Subcutaneous abdominal adipose tissue (tissue), 5 donors: Measurements from ENCODE around the gene HTT.
A peak's percentile ranks its signal among the peaks of the same experiment; 100 is the strongest.

Experiments
- H3K27ac ChIP-seq: one replicate; pipeline ENCODE4 v1.7.0; 2013; ENCODE audit warnings: low read depth, mild to moderate bottlenecking, inconsistent platforms, low read length, moderate library complexity
- H3K27me3 ChIP-seq, 5 donors: one replicate each; pipeline ENCODE4 v1.7.0; 2013; ENCODE audit warnings: low read length in 5 of 5, inconsistent platforms in 1 of 5; ENCODE audit not compliant: control insufficient read depth in 5 of 5, insufficient read depth in 4 of 5
- H3K36me3 ChIP-seq, 5 donors: one replicate each; pipeline ENCODE4 v1.7.0; 2013; ENCODE audit warnings: low read length in 5 of 5; ENCODE audit not compliant: control insufficient read depth in 5 of 5, insufficient read depth in 5 of 5
- H3K4me1 ChIP-seq, 5 donors: one replicate each; pipeline ENCODE4 v1.7.0; 2013; ENCODE audit warnings: low read length in 5 of 5, mild to moderate bottlenecking in 3 of 5, moderate library complexity in 1 of 5; ENCODE audit not compliant: control insufficient read depth in 5 of 5, insufficient read depth in 5 of 5
- H3K4me3 ChIP-seq, 5 donors: one replicate each; pipeline ENCODE4 v1.7.0; 2013; ENCODE audit warnings: low read length in 5 of 5, low read depth in 1 of 5
- H3K9ac ChIP-seq, 5 donors: one replicate each; pipeline ENCODE4 v1.7.0; 2013; ENCODE audit warnings: low read length in 5 of 5, mild to moderate bottlenecking in 4 of 5, moderate library complexity in 3 of 5
- H3K9me3 ChIP-seq, 5 donors: one replicate each; pipeline ENCODE4 v1.7.0; 2013; ENCODE audit warnings: low read length in 5 of 5; ENCODE audit not compliant: control insufficient read depth in 5 of 5
- donor health status: healthy.
- donor health status: healthy.
- donor health status: healthy.
- donor health status: healthy.
- donor health status: healthy.

HTT gene

DNA sequence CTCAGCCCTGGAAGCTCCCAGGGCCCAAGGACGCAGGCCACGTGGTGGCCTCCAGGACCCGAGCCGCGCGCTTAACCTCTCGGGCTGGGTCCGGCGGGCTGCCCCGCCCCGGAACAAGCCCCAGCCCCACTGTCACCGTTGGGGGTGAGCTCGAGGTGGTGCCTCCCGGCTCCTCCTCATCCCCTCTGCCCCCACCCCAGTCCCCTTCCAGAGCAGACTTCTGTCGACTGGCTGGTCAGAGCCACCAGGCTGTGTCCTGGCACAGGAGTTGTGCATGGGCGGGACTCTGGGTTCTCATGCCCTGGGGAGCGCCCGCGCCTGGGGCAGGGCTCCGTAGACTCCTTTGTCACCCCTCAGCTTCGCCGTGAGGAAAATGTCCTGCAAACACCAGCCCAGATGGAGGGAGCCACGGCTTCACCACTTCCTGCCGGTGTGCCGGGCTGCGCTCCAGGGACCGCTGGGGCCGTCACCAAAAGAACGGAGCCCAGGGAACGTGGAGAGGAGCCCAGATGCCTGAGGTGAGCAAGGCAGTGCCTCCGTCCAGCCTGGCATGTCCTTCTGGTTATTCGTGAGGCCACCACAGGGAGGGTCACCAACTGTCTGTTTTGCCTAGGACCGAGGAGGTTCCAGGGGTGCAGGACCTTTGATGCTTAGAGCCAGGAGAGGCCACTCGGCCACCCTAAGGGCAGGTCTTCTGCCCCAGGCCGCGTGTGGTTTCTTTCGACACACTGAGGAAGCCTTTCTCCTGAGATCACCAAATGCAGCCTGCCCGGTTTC is 211.3 kb downstream of the HTT start:
- H3K4me1 ChIP-seq, result peaks cover 0 to 36% (median 23%) of the 10 kb centered on the region in 5 donors
- H3K36me3 ChIP-seq, result no peaks in the 10 kb centered on the region
- H3K27ac ChIP-seq, result no peak overlapping the region
- no peak overlapping the region for H3K9ac ChIP-seq
- H3K9me3 ChIP-seq, result peaks cover 0 to 4% (median 0%) of the 10 kb centered on the region in 5 donors
- peaks cover 0 to 22% (median 17%) of the 10 kb centered on the region in 5 donors for H3K27me3 ChIP-seq
- peak overlapping the region in 1 of 5 donors; percentile 37 for H3K4me3 ChIP-seq

DNA sequence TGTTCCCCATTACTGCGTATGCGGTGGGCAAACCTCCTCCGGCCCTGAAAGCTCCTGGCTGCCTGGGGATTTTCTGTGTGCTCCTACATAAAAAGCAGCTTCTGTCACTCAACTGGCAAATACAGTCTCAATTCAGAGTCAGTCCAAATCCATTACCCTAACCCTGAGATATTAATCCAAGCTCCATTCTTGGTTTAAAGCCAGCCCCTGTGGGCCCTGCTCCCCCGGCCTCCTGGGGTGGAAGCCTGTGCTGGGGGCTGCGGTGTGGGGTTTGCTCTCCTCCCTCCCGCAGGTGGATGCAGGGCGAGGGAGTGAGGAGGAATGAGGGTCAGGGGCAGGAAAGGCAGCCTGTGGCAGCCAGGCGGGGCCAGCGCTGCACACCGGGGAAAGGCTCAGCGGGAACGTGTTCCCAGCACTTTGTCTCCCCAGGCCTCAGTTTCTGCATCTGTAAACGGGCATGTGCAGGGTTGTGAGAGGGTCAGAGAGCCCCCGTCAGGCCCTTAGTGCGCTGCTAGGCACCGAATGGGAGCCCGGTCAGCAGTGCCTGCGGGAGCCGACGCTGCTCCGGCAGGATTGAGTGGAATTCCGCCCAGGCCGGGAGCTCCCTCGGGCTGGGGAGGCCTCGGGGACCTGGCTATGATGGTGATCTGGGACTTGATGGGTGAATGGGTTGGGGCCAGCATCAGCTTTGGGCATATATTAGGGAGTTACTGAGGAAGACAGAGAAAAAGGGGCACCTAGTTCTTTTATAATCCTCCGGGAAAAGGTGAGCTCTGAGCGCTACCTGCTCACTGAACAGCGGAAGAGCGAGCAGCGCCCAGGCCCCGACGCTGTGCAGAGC is 212.1 kb downstream of the HTT start:
- Histone ChIP-seq H3K4me3 (peak overlapping the region in 1 of 5 donors; percentile 16), H3K9ac (no peak overlapping the region), H3K27me3 (peaks cover 0 to 22% (median 17%) of the 10 kb centered on the region in 5 donors), H3K27ac (no peak overlapping the region), H3K4me1 (peaks cover 0 to 40% (median 28%) of the 10 kb centered on the region in 5 donors), H3K9me3 (peaks cover 0 to 4% (median 0%) of the 10 kb centered on the region in 5 donors), H3K36me3 (no peaks in the 10 kb centered on the region)

DNA sequence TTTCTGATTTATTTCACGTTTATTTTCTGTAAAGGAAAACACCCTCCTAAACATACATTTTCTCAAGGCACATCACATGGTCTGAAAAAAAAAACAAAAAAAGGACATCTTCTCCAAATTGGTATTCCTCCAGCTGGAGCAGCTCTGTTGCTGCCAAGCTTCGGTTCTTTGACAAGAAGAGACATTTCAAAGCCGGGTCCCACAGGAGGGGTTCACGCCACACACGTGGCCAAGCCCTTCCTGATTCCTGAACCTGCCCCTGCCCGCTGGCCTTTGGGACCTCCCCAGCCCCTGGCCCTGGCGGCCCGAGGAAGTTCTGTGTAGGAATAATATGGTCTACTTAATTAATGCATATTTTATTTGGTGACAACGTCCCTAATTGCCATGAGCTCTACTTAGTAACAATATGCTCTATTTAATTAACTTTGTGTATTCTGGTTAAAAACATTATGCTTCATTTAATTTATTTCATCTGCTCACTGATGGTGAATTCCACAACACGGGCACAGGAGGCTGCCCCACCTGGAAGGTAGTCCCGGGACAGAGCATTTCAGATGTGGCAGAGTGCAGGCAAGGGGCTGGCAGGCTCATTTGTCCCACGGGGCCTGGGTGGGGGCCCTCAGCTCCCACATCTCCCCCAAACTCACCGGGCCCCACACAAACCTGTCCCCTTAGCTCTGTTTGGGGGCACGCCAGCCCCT is 212.9 kb downstream of the HTT start:
- no peak overlapping the region for H3K9ac ChIP-seq
- H3K27ac ChIP-seq, result no peak overlapping the region
- peaks cover 0 to 22% (median 17%) of the 10 kb centered on the region in 5 donors for H3K27me3 ChIP-seq
- H3K36me3 ChIP-seq, result no peaks in the 10 kb centered on the region
- H3K4me1 ChIP-seq, result peaks cover 0 to 49% (median 33%) of the 10 kb centered on the region in 5 donors
- H3K9me3 ChIP-seq, result no peaks in the 10 kb centered on the region
- H3K4me3 ChIP-seq, result peak overlapping the region in 1 of 5 donors; percentile 16

DNA sequence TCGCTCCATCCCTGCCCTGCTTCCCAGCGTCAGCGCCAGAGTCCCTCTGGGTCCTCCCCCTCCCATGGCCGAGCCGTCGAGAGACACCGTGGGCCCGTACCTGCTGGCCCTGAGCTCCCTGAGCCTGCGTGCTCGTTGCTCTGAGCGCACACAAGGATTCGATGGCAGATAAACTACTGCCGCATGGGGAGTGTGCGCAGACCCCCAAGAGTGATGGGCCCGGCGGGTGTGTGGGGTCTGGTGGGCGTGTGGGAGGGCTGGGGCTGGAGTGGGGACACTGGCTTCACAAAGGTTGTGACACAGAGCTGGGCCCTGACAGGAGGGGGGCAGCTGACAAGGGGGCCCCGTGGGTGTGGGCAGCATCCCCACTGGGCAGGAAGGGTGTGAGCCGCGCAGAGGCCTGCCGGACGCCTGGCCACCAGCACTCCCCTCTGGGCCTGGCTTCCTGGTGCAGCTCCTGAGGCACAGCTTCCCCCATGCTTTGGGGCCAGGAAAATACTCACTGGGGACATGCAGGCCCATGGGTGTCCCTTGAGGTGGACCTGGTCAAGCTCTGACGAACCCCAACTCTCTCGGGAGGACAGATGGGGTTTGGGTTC is 213.6 kb downstream of the HTT start:
- peaks cover 0 to 21% (median 17%) of the 10 kb centered on the region in 5 donors for H3K27me3 ChIP-seq
- no peak overlapping the region for H3K9ac ChIP-seq
- no peak overlapping the region for H3K4me3 ChIP-seq
- no peaks in the 10 kb centered on the region for H3K36me3 ChIP-seq
- no peak overlapping the region for H3K27ac ChIP-seq
- H3K9me3 ChIP-seq, result no peaks in the 10 kb centered on the region
- peaks cover 0 to 50% (median 33%) of the 10 kb centered on the region in 5 donors for H3K4me1 ChIP-seq

DNA sequence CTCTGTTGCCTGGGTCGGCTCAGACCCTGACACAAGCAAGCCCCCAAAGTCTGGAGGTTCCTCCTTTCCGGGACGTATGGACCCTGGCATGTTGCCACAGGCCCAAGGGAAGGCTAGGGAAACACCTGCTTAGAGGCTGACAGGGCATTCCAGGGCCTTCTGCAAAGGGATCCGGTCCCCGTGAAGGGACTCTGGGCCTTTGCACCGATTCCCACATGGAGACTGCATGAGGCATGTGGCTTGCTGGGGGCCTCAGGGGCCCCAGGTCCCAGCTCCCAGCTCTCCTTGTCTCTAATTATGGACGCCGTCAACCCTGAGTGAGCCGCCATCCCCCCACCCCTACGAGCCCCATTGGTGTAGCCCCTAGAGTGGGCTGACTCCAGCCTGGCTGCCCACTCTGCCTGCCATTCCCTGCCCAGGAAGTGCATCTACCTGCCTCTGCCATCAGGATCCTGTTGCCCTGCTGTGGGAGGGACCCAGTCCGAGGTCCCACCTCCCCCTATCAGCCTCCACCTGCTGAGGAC is 214.2 kb downstream of the HTT start:
- peaks cover 0 to 53% (median 36%) of the 10 kb centered on the region in 5 donors for H3K4me1 ChIP-seq
- H3K27ac ChIP-seq, result no peak overlapping the region
- H3K9ac ChIP-seq, result no peak overlapping the region
- no peaks in the 10 kb centered on the region for H3K36me3 ChIP-seq
- H3K9me3 ChIP-seq, result no peaks in the 10 kb centered on the region
- H3K27me3 ChIP-seq, result peaks cover 0 to 21% (median 17%) of the 10 kb centered on the region in 5 donors
- H3K4me3 ChIP-seq, result no peak overlapping the region

DNA sequence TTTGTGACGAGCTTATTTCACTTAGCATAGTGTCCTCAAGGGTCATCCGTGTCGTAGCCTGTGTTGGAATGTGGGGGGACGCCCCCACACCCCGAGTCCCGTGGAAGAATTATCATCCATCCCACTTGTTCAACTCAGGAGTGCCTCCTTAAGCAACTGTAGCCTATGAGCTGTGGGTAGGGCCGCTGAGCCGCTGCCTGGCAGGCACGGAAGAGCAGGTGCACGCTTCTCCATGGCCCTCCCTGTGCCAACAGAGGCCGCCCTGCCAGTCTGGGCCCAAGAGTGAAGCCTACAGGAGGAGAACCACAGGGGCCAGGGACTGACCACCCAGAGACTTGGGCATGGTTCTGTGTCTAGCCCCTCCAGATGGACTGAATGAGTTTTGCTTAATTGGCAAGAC is 216.0 kb downstream of the HTT start:
- no peak overlapping the region for H3K9ac ChIP-seq
- no peaks in the 10 kb centered on the region for H3K36me3 ChIP-seq
- H3K4me3 ChIP-seq, result no peak overlapping the region
- no peaks in the 10 kb centered on the region for H3K9me3 ChIP-seq
- H3K27me3 ChIP-seq, result peaks cover 0 to 21% (median 13%) of the 10 kb centered on the region in 5 donors
- no peak overlapping the region for H3K27ac ChIP-seq
- peaks cover 1 to 59% (median 45%) of the 10 kb centered on the region in 5 donors for H3K4me1 ChIP-seq

DNA sequence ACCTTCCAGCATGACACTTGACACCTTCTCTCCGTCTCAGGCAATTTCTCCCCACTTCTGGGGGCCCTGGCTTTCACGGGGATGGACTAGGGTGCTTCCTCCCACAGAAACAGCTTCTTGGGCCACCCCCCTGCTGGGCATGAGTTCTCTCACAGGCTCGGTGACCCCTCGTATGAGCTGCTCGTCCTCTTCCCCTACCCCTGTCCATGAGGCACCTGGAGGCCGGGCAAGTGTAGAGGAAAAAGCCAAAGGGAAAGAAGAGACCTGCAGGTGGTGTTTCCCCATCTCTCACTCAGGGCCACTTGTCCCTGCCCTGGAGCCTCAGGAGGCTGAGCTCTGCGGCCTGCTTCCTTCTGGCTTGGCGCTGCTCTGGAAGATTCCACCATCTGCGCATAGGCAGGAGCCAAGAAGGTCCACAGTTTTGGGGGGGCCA is 216.4 kb downstream of the HTT start:
- no peak overlapping the region for H3K27ac ChIP-seq

DNA sequence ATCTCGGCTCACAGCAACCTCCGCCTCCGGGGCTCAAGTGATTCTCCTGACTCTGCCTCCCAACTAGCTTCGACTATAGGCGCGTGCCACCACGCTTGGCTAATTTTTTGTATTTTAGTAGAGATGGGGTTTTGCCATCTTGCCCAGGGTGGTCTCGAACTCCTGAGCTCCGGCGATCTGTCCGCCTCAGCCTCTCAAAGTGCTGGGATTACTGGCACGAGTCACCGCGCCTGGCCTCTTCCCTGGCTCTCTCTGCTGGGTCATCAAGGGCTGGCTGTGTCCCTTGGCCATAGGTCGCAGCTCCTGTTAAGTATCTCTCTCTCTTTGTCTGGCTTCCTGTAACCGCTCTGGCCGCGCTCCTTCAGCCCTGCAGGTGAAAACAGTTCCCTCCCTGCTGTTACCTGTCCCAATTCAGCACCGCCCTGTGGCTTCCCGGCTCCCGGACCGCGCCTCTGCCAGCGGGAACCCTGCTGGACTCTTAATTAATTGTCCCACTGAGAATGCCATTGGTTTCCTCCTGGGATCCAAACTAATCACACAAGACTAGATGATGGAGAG is 217.0 kb downstream of the HTT start:
- Histone ChIP-seq H3K27ac (peak overlapping the region; percentile 71), H3K4me1 (peaks cover 1 to 49% (median 37%) of the 10 kb centered on the region in 5 donors), H3K36me3 (no peaks in the 10 kb centered on the region), H3K4me3 (peak overlapping the region; percentile 59 to 90 (median 81)), H3K27me3 (peaks cover 0 to 20% (median 11%) of the 10 kb centered on the region in 5 donors), H3K9ac (peak overlapping the region in 4 of 5 donors; percentile 76 to 89 (median 85)), H3K9me3 (peaks cover 0 to under 1% (median 0%) of the 10 kb centered on the region in 5 donors)

More for the DNA sequence above, 216.4 kb downstream of the HTT start:
- Histone ChIP-seq H3K9me3 (no peaks in the 10 kb centered on the region), H3K4me3 (no peak overlapping the region), H3K36me3 (no peaks in the 10 kb centered on the region), H3K27me3 (peaks cover 0 to 21% (median 13%) of the 10 kb centered on the region in 5 donors), H3K4me1 (peaks cover 1 to 55% (median 42%) of the 10 kb centered on the region in 5 donors), H3K9ac (no peak overlapping the region)
